HG03342 (cell line): Measurements from ENCODE around the gene STON1.
"Not testable (repeated sequence)": the region's sequence is repeated elsewhere in the genome, so short reads cannot be mapped to it uniquely, and the experiment has no call there.

Experiments used
- ATAC-seq: cut with Tn5 transposase; IDR thresholded peaks from one replicate; pipeline ENCODE4 v1.9.1; 2021; ENCODE audit warnings: mild to moderate bottlenecking, moderate library complexity; ENCODE audit not compliant: unreplicated experiment

The STON1 gene

GRCh38 chr2:48530033-48530811, at the start of gene STON1:
TSS of gene STON1 (plus strand) at chr2:48530154. CDS start at chr2:48580634, 50,480 bp downstream.
- ATAC-seq, result peak; percentile 41

GRCh38 chr2:48480526-48480925, 49.4 kb upstream of the STON1 start:
- ATAC-seq, result no peak

GRCh38 chr2:48482313-48482712, 47.6 kb upstream of the STON1 start:
- no peak for ATAC-seq

GRCh38 chr2:48482769-48483168, 47.2 kb upstream of the STON1 start:
- no peak for ATAC-seq

- no peak for ATAC-seq
Measured at GRCh38 chr2:48483506-48483905, 46.4 kb upstream of the STON1 start.

GRCh38 chr2:48483916-48484315, 46.0 kb upstream of the STON1 start:
- no peak for ATAC-seq

GRCh38 chr2:48488545-48488944, 41.4 kb upstream of the STON1 start:
- ATAC-seq, result no peak

- ATAC-seq, result no peak
Measured at GRCh38 chr2:48496849-48497248, 33.1 kb upstream of the STON1 start.

GRCh38 chr2:48504647-48505327, 25.2 kb upstream of the STON1 start:
- ATAC-seq, result no peak

- ATAC-seq, result no peak
Measured at GRCh38 chr2:48507111-48507510, 22.8 kb upstream of the STON1 start.

- ATAC-seq, result no peak
Measured at GRCh38 chr2:48508461-48509124, 21.4 kb upstream of the STON1 start.

- ATAC-seq, result no peak
Measured at GRCh38 chr2:48510329-48510728, 19.6 kb upstream of the STON1 start.

GRCh38 chr2:48511849-48512470, 18.0 kb upstream of the STON1 start:
- ATAC-seq, result no peak

GRCh38 chr2:48512571-48512970, 17.4 kb upstream of the STON1 start:
- ATAC-seq, result no peak

GRCh38 chr2:48514348-48515003, 15.5 kb upstream of the STON1 start:
- no peak for ATAC-seq

- ATAC-seq, result no peak
Measured at GRCh38 chr2:48515513-48515985, 14.4 kb upstream of the STON1 start.

- ATAC-seq, result no peak
Measured at GRCh38 chr2:48519593-48519992, 10.4 kb upstream of the STON1 start.

- not testable (repeated sequence) for ATAC-seq
Measured at GRCh38 chr2:48524756-48525155, 5.2 kb upstream of the STON1 start.

GRCh38 chr2:48525269-48525943, 4.5 kb upstream of the STON1 start:
- no peak for ATAC-seq

GRCh38 chr2:48527226-48527885, 2.6 kb upstream of the STON1 start:
- ATAC-seq, result no peak
